GM10266 (cell line): ENCODE data around the gene NKX1-1.

ENCODE experiments used
- DNase-seq: peaks from one replicate; pipeline ENCODE4 v3.0.0; 2012; ENCODE audit errors: extremely low spot score
- CTCF ChIP-seq: IDR thresholded peaks from 2 replicates; pipeline ENCODE4 v1.5.1; 2012; ENCODE audit warnings: mild to moderate bottlenecking, low read depth; ENCODE audit not compliant: control insufficient read depth, insufficient read depth; ENCODE audit errors: missing control alignments

The NKX1-1 gene

GRCh38 chr4:1379801-1380331 lies 26.4 kb downstream of the NKX1-1 start:
- DNase-seq = no peak
- TF ChIP-seq CTCF = no peak

- TF ChIP-seq CTCF = no peak
- DNase-seq = no peak
These were observed 26.9 kb downstream of the NKX1-1 start for GRCh38 chr4:1379351-1379781.

- no peak for DNase-seq
- no peak for TF ChIP-seq CTCF
These were observed 27.5 kb downstream of the NKX1-1 start for GRCh38 chr4:1378559-1379231.

- no peak for DNase-seq
- no peak for TF ChIP-seq CTCF
These were observed 28.5 kb downstream of the NKX1-1 start for GRCh38 chr4:1377606-1378261.

GRCh38 chr4:1376841-1377605 lies 29.2 kb downstream of the NKX1-1 start:
- no peak for DNase-seq
- TF ChIP-seq CTCF = no peak

GRCh38 chr4:1376391-1376840 lies 29.8 kb downstream of the NKX1-1 start:
- DNase-seq = no peak
- no peak for TF ChIP-seq CTCF
